NCI-H1694 (cell line): ENCODE data around the gene ACSM6.
A peak's percentile ranks its signal among the peaks of the same experiment; 100 is the strongest.

Source experiments
- DNase-seq: peaks from one replicate; lab custom pipeline; 2025; lab: John Stamatoyannopoulos, UW

Gene ACSM6

GRCh38 chr10:95245425-95246055 lies 51.5 kb downstream of the ACSM6 start:
- DNase-seq, result no peak

DNA sequence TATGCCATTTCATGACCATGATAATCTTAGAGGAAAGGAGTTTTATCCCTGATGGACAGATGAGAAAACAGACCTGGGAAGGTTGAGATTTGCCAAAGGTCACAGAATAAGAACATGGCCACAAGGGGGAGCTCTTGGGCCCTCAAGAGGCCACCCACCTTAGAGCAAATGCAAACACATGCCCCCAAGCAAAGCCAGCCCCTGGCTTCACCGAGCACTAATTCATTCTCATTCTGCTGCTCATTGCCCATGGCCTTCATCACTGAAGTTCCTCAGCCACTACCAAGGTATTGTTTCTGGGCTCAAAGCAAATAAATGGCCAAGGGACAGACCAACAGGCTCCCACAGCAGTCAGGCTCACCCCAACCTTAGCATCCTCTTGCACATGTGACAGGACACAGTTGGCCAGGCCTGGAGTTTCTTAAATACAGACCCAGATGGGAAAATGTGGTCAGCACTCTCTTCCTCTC lies 52.6 kb downstream of the ACSM6 start:
- peak; percentile 69 for DNase-seq

DNA sequence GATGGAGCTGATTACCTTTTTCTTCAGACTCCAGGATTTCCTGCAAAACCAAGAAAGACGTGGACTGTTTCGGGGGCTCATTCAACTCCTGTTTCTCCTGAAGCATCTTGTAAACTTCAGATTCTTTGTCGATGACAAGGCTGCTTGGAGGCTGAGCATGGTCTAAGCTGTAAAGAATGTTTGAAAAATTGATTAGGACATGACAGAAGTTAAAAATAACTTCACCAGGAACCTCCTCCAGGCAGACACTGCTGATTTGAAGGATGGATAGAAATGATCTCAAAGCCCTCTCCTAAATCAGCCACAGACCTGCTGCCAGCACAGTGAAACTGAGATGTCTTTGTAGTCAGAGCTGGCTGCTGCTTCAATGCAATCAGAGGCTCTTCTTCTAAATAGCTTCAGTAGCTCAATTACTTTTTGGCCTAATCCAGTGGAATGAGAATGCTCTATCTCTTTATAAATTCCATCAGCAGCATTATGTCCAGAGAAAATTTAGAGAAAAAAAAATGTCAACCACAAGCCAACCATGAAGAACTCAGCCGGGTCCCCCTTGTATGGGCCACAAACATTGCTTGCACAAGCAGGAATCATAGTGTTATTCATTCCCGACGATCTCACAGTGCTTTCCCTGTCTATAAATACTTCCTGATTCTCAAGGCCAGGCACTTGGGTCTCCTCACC lies 53.3 kb downstream of the ACSM6 start:
- DNase-seq, result no peak

GRCh38 chr10:95247881-95248583 lies 54.0 kb downstream of the ACSM6 start:
- DNase-seq, result no peak

DNA sequence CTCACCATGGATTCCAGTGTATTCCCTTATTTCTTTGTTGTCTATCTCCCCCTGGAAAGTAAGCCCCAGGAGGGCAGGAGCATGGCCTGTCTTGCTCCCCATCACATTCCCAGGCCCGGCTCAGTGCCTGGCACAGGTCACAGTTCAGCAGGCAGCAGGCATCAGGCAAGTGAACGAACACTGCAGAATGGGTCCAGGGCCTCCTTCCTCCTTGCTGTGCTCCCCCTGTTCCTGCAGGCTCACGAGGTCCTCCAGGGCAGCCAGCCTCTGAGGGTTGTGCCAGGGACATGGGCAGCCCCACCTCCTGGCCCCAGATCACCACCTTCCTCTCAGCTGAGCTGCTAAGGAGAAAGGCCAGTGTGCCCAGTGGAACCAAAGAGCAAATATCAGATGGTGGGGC lies 55.0 kb downstream of the ACSM6 start:
- no peak for DNase-seq

- DNase-seq, result no peak
These were observed 55.4 kb downstream of the ACSM6 start for GRCh38 chr10:95249467-95249866.

- no peak for DNase-seq
These were observed 56.8 kb downstream of the ACSM6 start for GRCh38 chr10:95250856-95251255.

GRCh38 chr10:95253007-95253406 lies 59.0 kb downstream of the ACSM6 start:
- no peak for DNase-seq

GRCh38 chr10:95253686-95254085 lies 59.6 kb downstream of the ACSM6 start:
- no peak for DNase-seq

GRCh38 chr10:95254629-95255028 lies 60.6 kb downstream of the ACSM6 start:
- no peak for DNase-seq

DNA sequence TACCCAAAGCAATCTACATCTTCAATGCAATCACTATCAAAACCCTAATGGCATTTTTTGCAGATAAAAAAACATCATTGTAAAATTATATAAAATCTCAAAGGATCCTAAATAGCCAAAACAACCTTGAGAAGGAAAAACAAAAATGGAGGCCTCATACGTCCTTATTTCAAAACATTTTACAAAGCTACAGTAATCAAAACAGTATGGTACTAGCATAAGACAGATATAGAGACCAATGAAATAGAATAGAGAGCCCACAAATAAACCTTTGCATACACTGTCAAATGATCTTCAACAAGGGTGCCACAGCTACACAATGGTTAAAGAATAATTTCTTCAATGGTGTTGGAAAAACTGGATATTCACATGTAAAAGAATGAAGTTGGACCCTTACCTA lies 62.2 kb downstream of the ACSM6 start:
- DNase-seq, result no peak

- DNase-seq, result no peak
These were observed 63.8 kb downstream of the ACSM6 start for GRCh38 chr10:95257849-95258248.

DNA sequence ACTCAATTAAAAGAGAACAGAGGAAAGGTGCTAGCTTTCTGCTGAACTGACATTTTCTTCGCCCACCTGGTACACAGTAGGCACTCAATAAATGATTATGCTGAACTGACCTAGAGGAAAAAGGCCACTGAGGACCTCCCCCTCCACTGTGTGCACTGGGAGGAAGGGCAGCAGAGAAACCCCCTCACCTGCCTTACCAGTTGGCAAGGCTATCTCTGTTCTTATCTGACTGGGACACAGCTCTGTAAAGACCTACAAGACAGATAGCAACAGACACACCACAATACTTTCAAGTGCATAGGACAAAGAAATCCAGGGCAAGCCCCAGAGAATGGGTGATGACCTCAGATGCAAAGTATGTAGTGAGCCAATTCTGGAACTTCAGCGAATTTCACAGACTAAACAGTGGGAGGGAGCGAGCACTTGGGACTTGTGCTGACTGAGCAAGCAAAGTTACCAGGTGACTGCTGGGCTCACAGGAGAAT lies 66.4 kb downstream of the ACSM6 start:
- no peak for DNase-seq

- DNase-seq, result no peak
These were observed 67.0 kb downstream of the ACSM6 start for GRCh38 chr10:95260909-95261552.

DNA sequence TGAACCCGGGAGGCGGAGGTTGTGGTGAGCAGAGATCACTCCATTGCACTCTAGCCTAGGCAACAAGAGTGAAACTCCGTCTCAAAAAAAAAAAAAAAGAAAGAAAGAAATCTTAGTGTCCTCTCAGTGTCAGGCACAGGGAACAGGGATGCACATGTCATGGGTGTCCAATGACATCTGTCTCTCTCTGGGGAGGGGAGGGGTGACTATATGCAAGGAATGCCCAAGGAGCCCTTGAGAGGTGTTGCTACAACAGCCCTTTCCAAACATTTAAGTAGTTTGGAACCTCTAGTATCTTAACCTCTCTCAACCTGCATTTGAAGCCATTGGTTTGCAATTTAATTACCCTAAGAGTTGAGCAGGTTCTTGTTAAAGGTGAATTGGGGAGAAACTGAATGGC lies 67.9 kb downstream of the ACSM6 start:
- no peak for DNase-seq

GRCh38 chr10:95262763-95263518 lies 68.9 kb downstream of the ACSM6 start:
- DNase-seq, result no peak

- DNase-seq, result no peak
These were observed 69.8 kb downstream of the ACSM6 start for GRCh38 chr10:95263864-95264226.

- no peak for DNase-seq
These were observed 70.4 kb downstream of the ACSM6 start for GRCh38 chr10:95264227-95265051.

DNA sequence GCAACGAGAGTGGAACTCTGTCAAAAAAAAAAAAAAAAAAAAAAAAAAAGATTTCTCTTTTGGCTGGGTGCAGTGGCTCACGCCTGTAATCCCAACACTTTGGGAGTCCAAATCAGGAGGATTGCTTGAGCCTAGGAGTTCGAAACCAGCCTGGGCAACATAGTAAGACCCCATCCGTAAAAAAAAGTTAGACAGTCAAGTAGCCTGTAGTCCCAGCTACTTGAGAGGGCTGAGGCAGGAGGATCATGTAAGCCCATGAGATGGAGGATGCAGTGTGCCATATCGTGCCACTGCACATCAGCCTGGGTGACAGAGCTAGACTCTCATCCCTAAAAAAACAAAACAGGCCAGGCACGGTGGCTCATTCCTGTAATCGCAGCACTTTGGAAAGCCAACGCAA lies 71.5 kb downstream of the ACSM6 start:
- DNase-seq, result no peak

DNA sequence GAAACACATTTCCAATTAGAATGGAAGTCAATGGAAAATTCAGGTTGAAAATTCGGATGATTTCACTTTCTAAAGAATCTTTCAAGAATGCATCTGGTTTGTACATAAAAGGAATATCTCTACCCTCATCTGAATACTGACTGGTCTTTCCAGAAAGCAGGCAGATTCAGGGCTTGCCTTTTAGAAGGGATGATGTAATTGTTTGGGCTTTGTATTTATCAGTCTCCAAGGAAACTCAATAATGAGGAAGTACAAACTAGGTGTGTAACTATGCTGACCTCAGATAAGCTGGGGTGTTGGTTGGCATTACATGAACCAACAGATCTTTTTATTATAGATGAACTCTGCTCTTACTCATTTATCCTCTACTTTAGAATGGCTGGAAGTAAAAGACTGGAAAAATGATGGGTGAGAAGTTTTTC lies 72.6 kb downstream of the ACSM6 start:
- no peak for DNase-seq

- no peak for DNase-seq
These were observed 73.2 kb downstream of the ACSM6 start for GRCh38 chr10:95267251-95267650.
